Omental fat pad (tissue), 4 donors: ENCODE measurements around the gene ANKRD42. TPM values are rescaled to one million over a fixed set of nuclear protein-coding genes. Genes with fewer than 3 reads are reported as not detected.

Experiments used
- ATAC-seq: fragments of 150-250 bp; one replicate; pipeline ENCODE4 v1.9.1; 2016; ENCODE audit warnings: mild to moderate bottlenecking, moderate library complexity; ENCODE audit not compliant: low FRiP score
- DNase-seq: peaks from one replicate; pipeline ENCODE4 v3.0.0-alpha.2; 2019; ENCODE audit warnings: low spot score
- total RNA-seq, 4 donors: library from RNA; depleted of rRNA; stranded (reverse); fragments of >200 nt; gene quantifications; one replicate each; pipeline ENCODE4 v1.1.0, GENCODE V29; 2016
- TF ChIP-seq, protein P1 (sequence below), 3 donors: fragments of 450-650 bp; IDR thresholded peaks; one replicate each; pipeline ENCODE4 v1.5.1; 2016 to 2017; ENCODE audit warnings: antibody characterized with exemption in 3 of 3, mild to moderate bottlenecking in 3 of 3, moderate library complexity in 2 of 3

Gene ANKRD42
- total RNA-seq, 4 donors from 2014 or later, result 9.0 to 13.4 (median 11.6) TPM

DNA sequence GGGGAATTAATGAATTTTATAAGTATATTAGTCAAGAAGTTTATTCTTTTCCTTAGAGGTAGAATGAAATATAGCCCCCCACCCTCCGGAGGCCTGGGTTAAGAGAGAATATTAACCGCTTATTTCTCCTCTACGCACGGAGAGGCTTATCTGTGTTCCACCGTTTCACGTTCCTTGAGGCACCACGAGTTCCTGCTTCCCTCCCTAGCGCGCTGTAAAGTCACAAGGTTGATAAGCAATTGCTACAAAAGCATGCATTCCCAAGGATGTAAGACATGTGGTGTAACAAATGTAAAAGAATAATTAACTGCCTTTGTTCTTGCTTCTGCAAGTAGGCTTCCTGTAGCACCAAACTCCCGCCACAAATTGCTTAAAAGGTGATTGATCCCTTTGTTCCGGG, 1.5 kb upstream of the ANKRD42 start:
- DNase-seq (no peak), ATAC-seq (no peak)
- TF ChIP-seq, protein P1, sequence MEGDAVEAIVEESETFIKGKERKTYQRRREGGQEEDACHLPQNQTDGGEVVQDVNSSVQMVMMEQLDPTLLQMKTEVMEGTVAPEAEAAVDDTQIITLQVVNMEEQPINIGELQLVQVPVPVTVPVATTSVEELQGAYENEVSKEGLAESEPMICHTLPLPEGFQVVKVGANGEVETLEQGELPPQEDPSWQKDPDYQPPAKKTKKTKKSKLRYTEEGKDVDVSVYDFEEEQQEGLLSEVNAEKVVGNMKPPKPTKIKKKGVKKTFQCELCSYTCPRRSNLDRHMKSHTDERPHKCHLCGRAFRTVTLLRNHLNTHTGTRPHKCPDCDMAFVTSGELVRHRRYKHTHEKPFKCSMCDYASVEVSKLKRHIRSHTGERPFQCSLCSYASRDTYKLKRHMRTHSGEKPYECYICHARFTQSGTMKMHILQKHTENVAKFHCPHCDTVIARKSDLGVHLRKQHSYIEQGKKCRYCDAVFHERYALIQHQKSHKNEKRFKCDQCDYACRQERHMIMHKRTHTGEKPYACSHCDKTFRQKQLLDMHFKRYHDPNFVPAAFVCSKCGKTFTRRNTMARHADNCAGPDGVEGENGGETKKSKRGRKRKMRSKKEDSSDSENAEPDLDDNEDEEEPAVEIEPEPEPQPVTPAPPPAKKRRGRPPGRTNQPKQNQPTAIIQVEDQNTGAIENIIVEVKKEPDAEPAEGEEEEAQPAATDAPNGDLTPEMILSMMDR (IDR thresholded peaks at IDR 0.05), result no peak

DNA sequence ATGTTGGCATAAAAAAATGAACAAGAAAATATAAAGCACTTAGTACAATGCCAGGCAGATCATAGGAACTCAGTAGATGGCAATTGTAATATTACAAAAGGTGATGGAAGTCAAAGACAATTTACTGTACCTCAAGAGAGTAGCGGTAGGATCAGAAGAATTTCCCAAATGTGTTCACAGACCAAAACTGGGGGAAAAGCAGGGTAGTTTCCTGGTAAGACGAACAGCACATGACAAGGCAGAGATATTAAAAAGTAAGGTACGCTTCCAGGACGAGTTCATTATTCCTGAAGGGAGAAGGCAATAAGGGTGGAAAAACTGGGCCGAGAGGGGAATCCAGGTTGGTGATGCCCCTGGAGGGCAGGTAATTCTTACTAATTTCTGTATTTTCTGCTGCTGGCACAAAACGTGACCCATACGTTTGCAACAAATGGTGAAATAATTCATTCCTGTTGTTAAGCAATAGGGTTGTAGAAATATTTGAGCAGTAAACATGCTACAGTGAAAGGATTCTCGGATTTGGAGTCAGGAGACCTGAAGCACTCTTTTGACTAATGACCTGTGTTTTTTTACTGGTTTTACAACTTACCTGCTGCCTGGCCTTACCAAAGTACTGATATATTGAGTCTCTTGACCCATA, 786 bp upstream of the ANKRD42 start:
- ATAC-seq (no peak), DNase-seq (no peak)
- TF ChIP-seq, protein P1 (IDR thresholded peaks at IDR 0.05), result no peak

DNA sequence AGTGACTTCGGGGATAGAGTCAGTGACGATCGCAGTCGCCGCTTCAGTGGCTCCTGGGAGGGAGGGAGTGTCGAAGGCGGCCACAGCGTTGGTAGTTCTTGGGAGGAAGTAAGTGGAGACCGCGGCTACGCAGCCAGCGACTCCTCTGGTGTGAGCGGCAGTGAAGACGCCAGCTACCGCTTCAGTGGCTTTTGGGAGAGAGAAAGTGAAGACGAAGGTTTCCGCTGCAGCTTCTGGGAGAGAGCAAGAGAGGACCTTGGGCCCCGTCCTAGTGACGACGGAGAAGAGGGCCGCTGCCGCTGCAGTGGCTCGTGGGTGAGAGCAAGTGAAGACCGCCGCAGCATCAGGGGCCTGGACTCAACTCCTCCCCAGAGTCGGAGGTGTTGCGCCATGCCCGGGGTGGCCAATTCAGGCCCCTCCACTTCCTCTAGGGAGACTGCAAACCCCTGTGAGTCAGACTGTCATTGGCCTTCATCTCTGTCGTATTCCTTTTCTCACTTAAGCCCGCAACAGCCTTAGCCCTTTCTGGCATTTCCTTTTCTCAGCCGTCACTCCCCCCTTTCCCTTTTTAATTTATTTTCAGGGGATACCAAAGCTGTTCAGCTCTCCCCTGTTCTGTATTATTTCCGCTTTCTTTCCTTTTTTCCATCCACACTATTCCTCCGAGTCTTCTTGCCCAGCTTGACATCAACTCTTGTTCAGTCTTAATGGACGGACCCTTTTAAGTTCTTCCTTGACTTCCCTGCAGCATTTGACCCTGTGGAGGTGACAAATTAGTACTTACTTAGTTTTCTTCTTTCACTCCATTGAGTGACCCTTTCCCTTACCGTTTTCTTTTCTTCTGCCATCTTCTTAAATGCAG, 1.0 kb downstream of the ANKRD42 start:
- ATAC-seq, result peak; percentile 83
- peak; percentile 56 for DNase-seq
- TF ChIP-seq, protein P1 (IDR thresholded peaks at IDR 0.05), result no peak

DNA sequence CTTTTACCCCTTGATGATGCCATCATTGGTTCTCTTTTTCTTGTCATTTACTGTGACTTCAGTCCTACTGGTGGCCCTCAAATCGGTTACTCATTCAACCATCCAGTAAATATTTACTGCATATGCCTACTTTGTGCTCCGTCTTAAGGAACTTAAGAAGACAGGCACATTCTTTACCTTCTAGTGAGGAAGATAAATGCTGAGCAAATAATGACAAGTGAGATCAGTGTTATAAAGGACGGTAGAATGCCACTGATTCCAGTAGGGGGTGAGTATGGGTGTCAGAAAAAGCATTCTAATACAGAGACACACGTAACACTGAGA, 1.6 kb downstream of the ANKRD42 start:
- ATAC-seq, result no peak
- TF ChIP-seq, protein P1 (IDR thresholded peaks at IDR 0.05), result no peak
- DNase-seq, result no peak

DNA sequence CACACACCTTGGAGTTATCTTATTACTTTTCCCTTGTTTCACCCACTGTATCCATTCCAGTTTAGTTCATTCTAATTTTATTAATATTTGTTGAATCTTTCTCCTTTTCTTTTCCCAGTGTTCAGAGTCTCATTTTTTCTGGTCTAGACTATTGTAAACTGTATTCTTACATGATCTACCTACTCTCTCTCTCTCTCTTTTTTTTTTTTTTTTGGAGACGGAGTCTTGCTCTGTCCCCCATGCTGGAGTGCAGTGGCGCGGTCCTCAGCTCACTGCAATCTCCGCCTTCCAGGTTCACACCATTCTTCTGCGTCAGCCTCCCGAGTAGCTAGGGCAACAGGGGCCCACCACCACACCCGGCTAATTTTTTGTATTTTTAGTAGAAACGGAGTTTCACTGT, 2.1 kb downstream of the ANKRD42 start:
- ATAC-seq (no peak), DNase-seq (no peak)
- TF ChIP-seq, protein P1 (IDR thresholded peaks at IDR 0.05), result no peak

DNA sequence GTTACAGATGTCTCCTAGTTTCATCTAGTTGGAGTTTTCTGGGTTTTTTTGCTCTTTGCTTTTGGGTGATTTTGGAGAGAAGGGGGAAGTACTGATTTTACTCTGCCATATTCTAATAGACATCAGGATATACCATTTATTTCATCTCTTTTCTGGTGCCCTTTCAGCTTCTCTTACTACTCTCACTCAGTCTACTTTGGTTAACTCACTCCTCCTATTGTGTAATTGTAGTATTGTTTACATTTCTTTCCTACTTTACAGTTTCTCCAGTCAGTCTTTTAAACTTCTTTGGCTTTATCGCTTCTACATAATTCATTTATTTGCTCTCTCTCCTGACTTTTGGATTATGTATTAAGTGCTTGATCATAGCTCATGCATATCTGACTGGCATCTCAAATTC, 6.5 kb downstream of the ANKRD42 start:
- DNase-seq (no peak), ATAC-seq (no peak)
- TF ChIP-seq, protein P1 (IDR thresholded peaks at IDR 0.05), result no peak
